ENCODE results near the gene KRT16.
"Not testable (repeated sequence)": the region's sequence is repeated elsewhere in the genome, so short reads cannot be mapped to it uniquely, and the experiment has no call there.

The KRT16 gene

DNA sequence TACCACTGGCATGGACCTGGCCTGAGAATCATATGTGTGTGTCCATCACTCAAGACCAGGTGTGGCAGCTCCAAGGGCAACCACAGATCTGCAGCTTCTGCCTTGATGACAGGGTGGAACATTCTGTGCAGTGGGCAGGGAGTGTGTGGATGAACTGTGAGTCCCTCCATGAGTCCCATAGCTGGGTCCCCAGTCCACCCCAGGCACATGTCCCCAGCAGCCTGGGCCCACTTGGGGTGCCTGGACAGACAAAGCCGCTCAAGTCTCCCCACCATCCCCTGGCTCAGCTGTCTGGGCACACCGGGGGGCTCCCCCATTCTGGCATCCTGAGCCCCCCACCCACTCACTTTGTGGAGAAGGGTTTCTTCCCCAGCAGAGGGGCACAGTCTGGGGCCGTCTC lies 4.6 kb upstream of the KRT16 start:
- no peak for DNase-seq (ENCODE audit: low read depth in 2 of 2, low spot score in 1 of 2)

- not testable (repeated sequence) for DNase-seq (ENCODE audit: low read depth in 2 of 2, low spot score in 1 of 2)
Observed at GRCh38 chr17:41616486-41616885, 3.9 kb upstream of the KRT16 start.

- no peak for DNase-seq (ENCODE audit: low read depth in 2 of 2, low spot score in 1 of 2)
Observed at GRCh38 chr17:41615454-41615853, 2.9 kb upstream of the KRT16 start.

DNA sequence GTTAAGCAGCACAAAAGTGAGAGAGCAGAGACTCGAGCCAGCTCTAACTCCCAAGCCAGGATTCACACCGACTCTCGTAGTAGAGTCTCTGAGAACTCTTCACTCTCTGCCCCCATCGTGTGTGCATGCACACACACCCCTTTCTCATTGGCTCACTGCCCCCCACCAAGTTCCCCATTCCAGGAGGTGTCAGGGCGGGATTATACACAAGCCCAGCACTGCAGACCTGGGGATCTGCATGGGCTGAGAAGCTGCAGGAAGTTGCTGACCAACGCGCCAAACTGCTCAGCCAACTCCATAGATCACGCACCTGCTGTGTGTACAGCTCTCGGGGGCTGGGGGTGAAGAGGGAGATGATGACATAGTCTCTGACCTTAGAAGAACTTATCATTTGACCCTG lies 2.2 kb upstream of the KRT16 start:
- not testable (repeated sequence) for DNase-seq (ENCODE audit: low read depth in 2 of 2, low spot score in 1 of 2)

- no peak for DNase-seq (ENCODE audit: low read depth in 2 of 2, low spot score in 1 of 2)
Observed at GRCh38 chr17:41614098-41614497, 1.5 kb upstream of the KRT16 start.

DNA sequence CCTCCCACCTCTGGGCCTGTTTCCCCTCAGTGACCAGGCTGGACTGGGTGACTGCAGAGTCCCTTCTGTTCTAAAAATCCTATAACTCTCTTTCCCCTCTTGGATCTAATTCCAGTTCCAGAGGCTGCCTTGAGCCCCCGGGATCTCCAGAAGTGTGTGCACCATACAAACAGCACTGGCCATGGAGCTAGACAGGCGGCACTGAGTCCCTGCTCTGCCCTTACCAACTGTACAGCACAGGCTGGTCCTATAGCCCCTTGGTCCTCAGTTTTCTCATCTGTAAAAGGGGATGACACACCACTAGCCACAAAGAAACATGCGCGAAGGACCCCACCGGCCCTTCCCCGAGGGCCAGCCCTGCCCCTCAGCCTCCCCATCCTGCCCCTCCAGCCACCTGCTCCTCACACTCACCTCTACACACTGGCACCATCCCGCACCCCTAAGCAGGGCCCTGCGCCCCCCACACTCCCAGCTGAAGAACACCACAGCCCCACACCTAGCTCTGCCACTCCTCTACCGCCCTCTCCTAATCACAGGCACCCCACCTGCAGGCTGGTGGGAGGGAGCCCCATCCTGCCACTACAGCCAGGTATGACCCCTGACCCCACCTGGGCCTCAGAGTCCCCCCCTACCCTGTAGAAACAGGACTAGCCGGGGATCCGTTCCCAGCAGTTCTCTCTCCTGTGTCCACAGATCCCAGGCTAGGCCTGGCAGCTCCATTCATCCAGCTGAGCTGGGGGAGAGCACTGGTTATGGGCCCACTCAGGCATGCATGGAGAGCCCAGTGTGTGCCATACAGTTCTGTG lies 913 bp upstream of the KRT16 start:
- no peak for DNase-seq (ENCODE audit: low read depth in 2 of 2, low spot score in 1 of 2)

DNA sequence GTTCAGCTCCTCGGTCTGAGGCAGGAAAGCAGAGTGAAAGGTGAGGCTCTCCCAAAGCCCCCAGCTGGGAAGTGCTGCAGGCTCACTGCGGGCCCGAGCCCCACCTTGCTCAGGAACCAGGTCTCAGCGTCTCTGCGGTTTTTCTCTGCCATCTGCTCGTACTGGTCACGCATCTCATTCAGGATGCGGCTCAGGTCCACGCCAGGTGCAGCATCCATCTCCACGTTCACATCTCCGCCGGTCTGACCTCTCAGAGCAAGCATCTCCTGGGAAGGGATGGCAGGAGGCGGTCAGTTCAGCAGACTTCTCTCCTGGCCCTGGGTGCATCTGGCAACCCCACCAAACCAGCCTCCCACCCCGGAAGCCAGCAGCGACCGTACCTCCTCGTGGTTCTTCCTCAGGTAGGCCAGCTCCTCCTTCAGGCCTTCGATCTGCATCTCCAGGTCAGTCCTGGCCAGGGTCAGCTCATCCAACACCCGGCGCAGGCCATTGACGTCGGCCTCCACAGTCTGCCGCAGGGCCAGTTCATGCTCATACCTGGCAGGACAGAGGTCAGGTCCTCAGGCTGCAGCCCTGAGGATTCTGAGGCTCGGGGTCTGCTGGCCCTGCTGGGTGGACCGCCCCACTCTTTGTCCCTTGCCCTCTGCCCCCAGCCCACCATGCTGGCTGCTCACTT lies 1.5 kb downstream of the KRT16 start:
- no peak for DNase-seq (ENCODE audit: low read depth in 2 of 2, low spot score in 1 of 2)

GRCh38 chr17:41610061-41610517 lies 2.5 kb downstream of the KRT16 start:
- not testable (repeated sequence) for DNase-seq (ENCODE audit: low read depth in 2 of 2, low spot score in 1 of 2)

GRCh38 chr17:41606930-41607329 lies 5.6 kb downstream of the KRT16 start:
- DNase-seq (ENCODE audit: low read depth in 2 of 2, low spot score in 1 of 2): not testable (repeated sequence)

- DNase-seq (ENCODE audit: low read depth in 2 of 2, low spot score in 1 of 2): no peak
Observed at GRCh38 chr17:41602524-41602923, 10.0 kb downstream of the KRT16 start.

GRCh38 chr17:41600318-41600717 lies 12.2 kb downstream of the KRT16 start:
- DNase-seq (ENCODE audit: low read depth in 2 of 2, low spot score in 1 of 2): no peak

GRCh38 chr17:41599680-41600079 lies 12.9 kb downstream of the KRT16 start:
- DNase-seq (ENCODE audit: low read depth in 2 of 2, low spot score in 1 of 2): no peak

- DNase-seq (ENCODE audit: low read depth in 2 of 2, low spot score in 1 of 2): no peak
Observed at GRCh38 chr17:41595585-41595984, 17.0 kb downstream of the KRT16 start.

DNA sequence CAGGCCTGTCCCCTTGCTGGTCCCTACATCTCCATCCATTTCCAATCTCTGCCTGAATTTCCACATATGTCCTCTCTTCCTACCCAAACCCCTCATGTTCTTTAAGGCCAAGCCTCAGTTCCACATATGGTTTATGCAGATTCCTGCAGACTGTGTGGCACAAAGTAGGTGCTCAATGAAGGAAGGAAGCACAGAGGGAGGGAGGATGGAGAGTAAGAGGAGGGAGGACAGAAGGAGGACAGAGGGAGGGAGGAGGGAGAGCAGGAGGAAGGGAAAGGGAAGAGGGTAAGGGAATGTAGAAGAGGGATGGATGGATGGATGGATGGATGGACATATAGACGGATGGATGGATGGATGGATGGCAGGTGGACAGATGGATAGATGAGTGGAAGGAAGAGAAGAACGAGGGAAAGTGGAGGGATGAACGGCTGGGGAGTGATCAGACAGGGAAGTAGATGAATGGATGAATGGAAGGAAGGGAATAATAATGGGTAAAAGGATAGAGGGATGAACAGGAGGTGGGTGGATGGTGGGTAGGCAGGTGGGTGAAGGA lies 18.1 kb downstream of the KRT16 start:
- DNase-seq (ENCODE audit: low read depth in 2 of 2, low spot score in 1 of 2): no peak

DNA sequence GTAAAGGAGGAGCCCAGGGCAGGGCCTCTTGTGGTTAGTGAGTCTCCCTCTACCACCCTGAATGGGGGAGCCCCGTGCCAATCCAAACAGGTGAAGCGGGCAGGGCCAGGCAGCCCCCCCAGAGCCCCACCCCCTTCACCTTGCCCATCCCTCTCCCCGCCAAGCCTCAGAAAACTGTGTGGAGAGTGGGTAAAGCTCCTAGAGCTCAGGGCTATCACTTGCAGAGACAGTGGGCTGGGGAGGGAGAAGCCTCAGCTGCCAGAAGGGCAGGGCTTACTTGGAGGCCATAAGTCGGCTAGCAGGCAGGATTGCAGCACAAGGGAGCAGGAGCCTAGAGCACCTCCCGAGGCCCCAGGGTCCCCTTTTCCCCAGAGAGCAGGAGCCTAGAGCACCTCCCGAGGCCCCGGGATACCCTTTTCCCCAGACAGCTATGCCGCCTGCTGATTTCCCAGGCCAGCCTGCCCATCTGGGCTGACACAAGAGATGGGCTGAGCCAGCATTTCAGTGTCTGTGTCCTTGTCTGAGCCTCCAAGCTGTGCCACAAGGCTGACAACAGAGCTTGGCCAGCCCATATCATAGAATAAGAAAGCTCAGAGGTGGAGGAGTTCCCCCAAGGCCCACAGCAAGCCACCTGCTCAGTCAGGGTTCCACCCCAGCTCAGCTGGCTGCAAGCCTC lies 19.1 kb downstream of the KRT16 start:
- no peak for DNase-seq (ENCODE audit: low read depth in 2 of 2, low spot score in 1 of 2)

DNA sequence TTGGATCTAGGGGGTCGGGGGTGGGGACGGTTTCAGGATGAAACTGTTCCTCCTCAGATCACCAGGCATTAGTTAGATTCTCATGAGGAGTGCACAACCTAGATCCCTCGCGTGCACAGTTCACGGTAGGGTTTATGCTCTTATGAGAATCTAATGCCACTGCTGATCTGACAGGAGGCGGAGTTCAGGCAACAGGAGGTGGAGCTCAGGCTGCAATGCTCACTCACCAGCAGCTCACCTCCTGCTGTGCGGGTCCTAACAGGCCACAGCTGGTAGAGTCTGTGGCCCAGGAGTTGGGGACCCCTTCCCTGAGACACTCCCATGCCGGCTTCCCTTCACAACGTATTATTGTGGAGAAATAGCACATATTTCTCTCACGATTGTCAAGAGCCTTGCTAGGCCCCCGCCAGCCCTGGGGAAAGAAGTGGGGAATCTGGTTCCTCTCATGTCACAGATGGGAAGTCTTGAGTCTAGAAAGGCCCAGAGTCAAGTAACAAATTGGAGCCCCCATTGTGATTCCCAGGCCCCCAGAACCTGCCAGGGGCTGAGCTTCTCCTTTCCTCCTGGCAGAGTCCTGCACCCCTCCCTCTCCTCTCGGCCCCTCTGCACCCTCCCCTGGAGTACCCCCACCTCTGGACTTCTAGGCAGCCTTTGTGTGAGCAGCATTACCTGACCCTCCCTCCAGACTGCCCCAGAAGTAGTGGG lies 19.8 kb downstream of the KRT16 start:
- no peak for DNase-seq (ENCODE audit: low read depth in 2 of 2, low spot score in 1 of 2)

DNA sequence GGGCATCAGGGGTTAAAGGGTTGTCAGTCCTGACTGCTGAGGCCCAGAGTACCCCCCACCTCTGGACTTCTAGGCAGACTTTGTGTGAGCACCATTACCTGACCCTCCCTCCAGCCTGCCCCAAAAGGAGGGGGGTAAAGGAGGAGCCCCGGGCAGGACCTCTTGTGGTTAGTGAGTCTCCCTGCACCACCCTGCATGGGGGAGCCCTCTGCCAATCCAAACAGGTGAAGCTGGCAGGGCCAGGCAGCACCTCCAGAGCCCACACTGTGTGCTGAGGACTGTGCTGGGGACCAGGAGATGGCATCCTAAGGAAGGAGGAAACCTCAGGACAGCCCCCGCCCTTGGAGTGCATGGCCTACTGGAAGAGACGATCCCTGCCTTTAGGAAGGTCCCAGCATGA lies 23.3 kb downstream of the KRT16 start:
- no peak for DNase-seq (ENCODE audit: low read depth in 2 of 2, low spot score in 1 of 2)

GRCh38 chr17:41588126-41588810 lies 24.3 kb downstream of the KRT16 start:
- DNase-seq (ENCODE audit: low read depth in 2 of 2, low spot score in 1 of 2): no peak

- DNase-seq (ENCODE audit: low read depth in 2 of 2, low spot score in 1 of 2): no peak
Observed at GRCh38 chr17:41586863-41587495, 25.6 kb downstream of the KRT16 start, which contains the start of gene KRT14. Gene KRT14, minus strand, starts transcription at chr17:41586895. Its CDS starts 61 bp downstream, at chr17:41586834.

Data from stimulated activated CD8-positive, alpha-beta memory T cell treated with anti-CD3 and anti-CD28 coated beads, Interleukin-4, amount 100 ng/mL, for 1 hour (primary cell).